ENCODE results near the gene EEF1A2. TPM values are rescaled to one million over a fixed set of nuclear protein-coding genes. Genes with fewer than 3 reads are reported as not detected.

EEF1A2 gene
- total and polyA plus RNA-seq, 4 donors = 0.05 to 0.12 TPM; not detected in 2

DNA sequence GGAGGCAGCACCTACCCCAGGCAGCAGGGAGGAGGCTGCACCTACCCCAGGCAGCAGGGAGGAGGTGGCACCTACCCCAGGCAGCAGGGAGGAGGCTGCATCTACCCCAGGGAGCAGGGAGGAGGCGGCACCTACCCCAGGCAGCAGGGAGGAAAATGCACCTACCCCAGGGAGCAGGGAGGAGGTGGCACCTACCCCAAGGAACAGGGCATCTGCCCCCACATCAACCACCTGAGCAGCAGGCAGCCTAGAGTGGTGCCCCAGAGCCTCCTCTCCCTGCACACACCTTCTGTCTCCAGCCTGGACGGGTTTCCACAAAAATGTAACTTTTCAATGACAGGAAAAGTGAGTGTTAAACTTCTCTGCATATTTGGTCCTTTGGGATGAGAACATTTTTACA lies 36.6 kb downstream of the EEF1A2 start:
- Histone ChIP-seq H3K4me3 (ENCODE audit: low read depth in 1 of 3, low read length in 3 of 3) (no peak overlapping the region), H3K27ac (ENCODE audit: low read depth in 1 of 2, low read length in 2 of 2) (no peak overlapping the region), H3K36me3 (ENCODE audit: control insufficient read depth in 4 of 4, insufficient read depth in 3 of 4, low read depth in 1 of 4, low read length in 3 of 4) (no peaks in the 10 kb centered on the region), H3K9me3 (ENCODE audit: control insufficient read depth in 4 of 4, low read length in 3 of 4) (no peaks in the 10 kb centered on the region), H3K4me1 (ENCODE audit: control insufficient read depth in 4 of 4, insufficient read depth in 4 of 4, low read length in 3 of 4) (no peaks in the 10 kb centered on the region), H3K27me3 (ENCODE audit: control insufficient read depth in 4 of 4, insufficient read depth in 4 of 4, low read length in 3 of 4) (peaks cover 0 to 11% (median under 1%) of the 10 kb centered on the region in 4 donors), H3K9ac (ENCODE audit: low read depth in 1 of 2, low read length in 2 of 2) (no peak overlapping the region)
- WGBS = 52% methylated on average over 2 of the region's 2 CpGs
- TF ChIP-seq NR2F2 (IDR thresholded peaks at IDR 0.05) (no peak), ATF3 (IDR thresholded peaks at IDR 0.05) (no peak), JUND (IDR thresholded peaks at IDR 0.05) (no peak), MAX (IDR thresholded peaks at IDR 0.05) (no peak), ZBTB33 (IDR thresholded peaks at IDR 0.05) (no peak), GABPA (IDR thresholded peaks at IDR 0.05 in 1 of 2, conservative IDR thresholded peaks at IDR 0.05 in 1 of 2) (no peak), RXRA (IDR thresholded peaks at IDR 0.05) (no peak), EGR1 (IDR thresholded peaks at IDR 0.05; ENCODE audit: low read depth in 2 of 2) (no peak), YY1 (IDR thresholded peaks at IDR 0.05) (no peak), FOXA1 (IDR thresholded peaks at IDR 0.05) (no peak), RAD21 (IDR thresholded peaks at IDR 0.05) (no peak), REST (IDR thresholded peaks at IDR 0.05) (no peak), FOXA2 (IDR thresholded peaks at IDR 0.05) (no peak), HNF4A (conservative IDR thresholded peaks at IDR 0.05) (no peak), HNF4G (IDR thresholded peaks at IDR 0.05) (no peak)
- TF ChIP-seq, protein P1, sequence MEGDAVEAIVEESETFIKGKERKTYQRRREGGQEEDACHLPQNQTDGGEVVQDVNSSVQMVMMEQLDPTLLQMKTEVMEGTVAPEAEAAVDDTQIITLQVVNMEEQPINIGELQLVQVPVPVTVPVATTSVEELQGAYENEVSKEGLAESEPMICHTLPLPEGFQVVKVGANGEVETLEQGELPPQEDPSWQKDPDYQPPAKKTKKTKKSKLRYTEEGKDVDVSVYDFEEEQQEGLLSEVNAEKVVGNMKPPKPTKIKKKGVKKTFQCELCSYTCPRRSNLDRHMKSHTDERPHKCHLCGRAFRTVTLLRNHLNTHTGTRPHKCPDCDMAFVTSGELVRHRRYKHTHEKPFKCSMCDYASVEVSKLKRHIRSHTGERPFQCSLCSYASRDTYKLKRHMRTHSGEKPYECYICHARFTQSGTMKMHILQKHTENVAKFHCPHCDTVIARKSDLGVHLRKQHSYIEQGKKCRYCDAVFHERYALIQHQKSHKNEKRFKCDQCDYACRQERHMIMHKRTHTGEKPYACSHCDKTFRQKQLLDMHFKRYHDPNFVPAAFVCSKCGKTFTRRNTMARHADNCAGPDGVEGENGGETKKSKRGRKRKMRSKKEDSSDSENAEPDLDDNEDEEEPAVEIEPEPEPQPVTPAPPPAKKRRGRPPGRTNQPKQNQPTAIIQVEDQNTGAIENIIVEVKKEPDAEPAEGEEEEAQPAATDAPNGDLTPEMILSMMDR (IDR thresholded peaks at IDR 0.05; ENCODE audit: low read depth, low read length, missing input control) = no peak
- no peak for DNase-seq (ENCODE audit: low spot score)
